AG09309 (cell line): Measurements from ENCODE around the gene IL24.
"Not testable (repeated sequence)": the region's sequence is repeated elsewhere in the genome, so short reads cannot be mapped to it uniquely, and the experiment has no call there.

Source experiments
- DNase-seq: peaks from one replicate; pipeline ENCODE4 v3.0.0-alpha.2; 2010; ENCODE audit warnings: low read depth
- H3K4me3 ChIP-seq: 2 replicates; pipeline ENCODE4 v1.5.1; 2011; ENCODE audit warnings: mild to moderate bottlenecking, low read depth, low read length, moderate library complexity; ENCODE audit not compliant: control insufficient read depth
- TF ChIP-seq, protein P1 (sequence below): IDR thresholded peaks from 2 replicates; pipeline ENCODE4 v1.5.1; 2011; ENCODE audit warnings: mild to moderate bottlenecking, low read depth, low read length, inconsistent platforms; ENCODE audit not compliant: insufficient read depth, control insufficient read depth; ENCODE audit errors: missing control alignments

IL24 gene

DNA sequence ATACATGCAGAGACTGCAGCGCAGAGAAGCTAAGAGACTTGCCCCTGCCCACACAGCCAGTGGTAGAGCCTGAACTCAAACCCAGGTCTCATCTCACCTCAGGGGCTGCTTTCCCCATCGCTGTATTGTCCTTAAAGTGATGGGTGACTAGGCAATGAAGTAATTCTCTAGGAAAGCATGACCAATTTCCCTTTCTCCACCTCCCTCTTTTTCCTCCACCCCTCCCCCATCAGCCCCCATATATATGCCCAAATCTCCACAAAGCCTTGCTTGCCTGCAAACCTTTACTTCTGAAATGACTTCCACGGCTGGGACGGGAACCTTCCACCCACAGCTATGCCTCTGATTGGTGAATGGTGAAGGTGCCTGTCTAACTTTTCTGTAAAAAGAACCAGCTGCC, at the start of gene IL24:
IL24 (plus strand) TSS at position 269 of the 400 bp plus-strand sequence. CDS start 390 bp downstream, outside the sequence.
- no peak within 1 kb of the TSS for H3K4me3 ChIP-seq
- TF ChIP-seq, protein P1, sequence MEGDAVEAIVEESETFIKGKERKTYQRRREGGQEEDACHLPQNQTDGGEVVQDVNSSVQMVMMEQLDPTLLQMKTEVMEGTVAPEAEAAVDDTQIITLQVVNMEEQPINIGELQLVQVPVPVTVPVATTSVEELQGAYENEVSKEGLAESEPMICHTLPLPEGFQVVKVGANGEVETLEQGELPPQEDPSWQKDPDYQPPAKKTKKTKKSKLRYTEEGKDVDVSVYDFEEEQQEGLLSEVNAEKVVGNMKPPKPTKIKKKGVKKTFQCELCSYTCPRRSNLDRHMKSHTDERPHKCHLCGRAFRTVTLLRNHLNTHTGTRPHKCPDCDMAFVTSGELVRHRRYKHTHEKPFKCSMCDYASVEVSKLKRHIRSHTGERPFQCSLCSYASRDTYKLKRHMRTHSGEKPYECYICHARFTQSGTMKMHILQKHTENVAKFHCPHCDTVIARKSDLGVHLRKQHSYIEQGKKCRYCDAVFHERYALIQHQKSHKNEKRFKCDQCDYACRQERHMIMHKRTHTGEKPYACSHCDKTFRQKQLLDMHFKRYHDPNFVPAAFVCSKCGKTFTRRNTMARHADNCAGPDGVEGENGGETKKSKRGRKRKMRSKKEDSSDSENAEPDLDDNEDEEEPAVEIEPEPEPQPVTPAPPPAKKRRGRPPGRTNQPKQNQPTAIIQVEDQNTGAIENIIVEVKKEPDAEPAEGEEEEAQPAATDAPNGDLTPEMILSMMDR, result no peak
- no peak for DNase-seq

DNA sequence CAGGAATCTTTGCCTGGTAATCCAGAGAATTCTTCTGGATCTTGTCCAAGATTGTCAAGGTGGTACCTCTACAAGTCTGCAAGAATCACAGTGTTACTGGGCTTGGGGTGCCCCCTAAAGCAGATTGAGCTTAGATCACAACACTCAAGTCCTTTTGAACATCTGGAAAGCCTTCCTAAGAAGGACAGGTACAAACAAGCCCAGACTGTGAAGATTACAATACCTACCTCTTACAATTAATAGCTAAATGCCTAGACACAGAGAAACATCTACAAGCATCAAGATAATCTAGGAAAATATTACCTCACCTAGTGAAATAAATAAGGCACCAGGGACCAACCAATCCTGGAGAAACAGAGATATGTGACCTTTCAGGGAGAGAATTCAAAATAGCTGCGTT, 49.3 kb upstream of the IL24 start:
- no peak for DNase-seq
- H3K4me3 ChIP-seq, result no peak overlapping the region
- TF ChIP-seq, protein P1, result no peak

DNA sequence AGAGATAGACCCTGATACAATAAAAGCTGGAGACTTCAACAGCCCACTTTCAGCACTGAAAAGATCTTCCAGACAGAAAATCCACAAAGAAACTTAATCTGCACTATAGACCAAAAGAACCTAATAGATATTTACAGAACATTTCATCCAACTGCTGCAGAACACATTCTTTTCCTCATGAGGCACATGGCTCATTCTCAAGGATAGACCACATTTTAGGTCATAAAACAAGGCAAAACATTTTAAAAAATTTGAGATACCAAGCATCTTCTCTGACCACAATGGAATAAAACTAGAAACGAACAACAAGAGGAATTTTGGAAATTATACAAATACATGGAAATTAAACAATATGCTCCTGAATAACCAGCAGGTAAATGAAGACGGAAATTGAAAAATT, 46.8 kb upstream of the IL24 start:
- peak; percentile 39 for DNase-seq
- TF ChIP-seq, protein P1, result no peak
- no peak overlapping the region for H3K4me3 ChIP-seq

DNA sequence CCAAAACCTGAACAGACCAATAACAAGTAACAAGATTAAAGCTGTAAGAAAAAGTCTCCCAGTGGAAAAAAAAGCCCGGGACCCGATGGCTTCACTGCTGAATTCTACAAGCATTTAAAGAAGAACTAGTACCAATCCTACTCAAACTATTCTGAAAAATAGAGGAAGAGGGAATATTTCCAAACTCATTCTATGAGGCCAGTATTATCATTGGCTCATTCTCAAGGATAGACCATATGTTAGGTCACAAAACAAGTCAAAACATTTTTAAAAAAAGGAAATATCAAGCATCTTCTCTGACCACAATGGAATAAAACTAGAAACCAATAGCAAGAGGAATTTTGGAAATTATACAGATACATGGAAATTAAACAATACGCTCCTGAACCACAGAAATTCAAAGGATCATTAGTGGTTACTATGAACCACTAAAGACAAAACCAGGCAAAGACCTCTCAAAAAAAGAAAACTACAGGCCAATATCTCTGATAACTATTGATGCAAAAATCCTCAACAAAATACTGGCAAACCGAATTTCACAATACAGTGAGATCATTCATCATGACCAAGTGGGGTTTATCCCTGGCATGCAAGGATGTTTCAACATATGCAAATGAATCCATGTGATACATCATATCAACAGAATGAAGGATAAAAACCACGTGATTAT, 45.8 kb upstream of the IL24 start:
- peak; percentile 89 for DNase-seq
- TF ChIP-seq, protein P1, result no peak
- H3K4me3 ChIP-seq, result no peak overlapping the region

DNA sequence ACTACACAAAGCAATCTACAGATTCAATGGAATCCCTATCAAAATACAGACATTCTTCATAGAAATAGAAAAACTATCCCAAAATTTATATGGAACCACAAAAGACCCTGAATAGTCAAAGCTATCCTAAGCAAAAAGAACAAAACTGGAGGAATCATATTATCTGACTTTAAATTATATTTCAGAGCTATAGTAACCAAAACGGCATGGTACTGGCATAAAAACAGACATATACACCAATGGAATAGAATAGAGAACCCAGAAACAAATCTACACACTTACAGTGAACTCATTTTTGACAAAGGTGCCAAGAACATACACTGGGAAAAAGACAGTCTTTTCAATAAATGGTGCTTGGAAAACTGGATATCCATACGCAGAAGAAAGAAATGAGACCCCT, 44.6 kb upstream of the IL24 start:
- H3K4me3 ChIP-seq, DNase-seq: not testable (repeated sequence)

GRCh38 chr1:206853696-206854095, 43.5 kb upstream of the IL24 start:
- DNase-seq, H3K4me3 ChIP-seq: not testable (repeated sequence)

DNA sequence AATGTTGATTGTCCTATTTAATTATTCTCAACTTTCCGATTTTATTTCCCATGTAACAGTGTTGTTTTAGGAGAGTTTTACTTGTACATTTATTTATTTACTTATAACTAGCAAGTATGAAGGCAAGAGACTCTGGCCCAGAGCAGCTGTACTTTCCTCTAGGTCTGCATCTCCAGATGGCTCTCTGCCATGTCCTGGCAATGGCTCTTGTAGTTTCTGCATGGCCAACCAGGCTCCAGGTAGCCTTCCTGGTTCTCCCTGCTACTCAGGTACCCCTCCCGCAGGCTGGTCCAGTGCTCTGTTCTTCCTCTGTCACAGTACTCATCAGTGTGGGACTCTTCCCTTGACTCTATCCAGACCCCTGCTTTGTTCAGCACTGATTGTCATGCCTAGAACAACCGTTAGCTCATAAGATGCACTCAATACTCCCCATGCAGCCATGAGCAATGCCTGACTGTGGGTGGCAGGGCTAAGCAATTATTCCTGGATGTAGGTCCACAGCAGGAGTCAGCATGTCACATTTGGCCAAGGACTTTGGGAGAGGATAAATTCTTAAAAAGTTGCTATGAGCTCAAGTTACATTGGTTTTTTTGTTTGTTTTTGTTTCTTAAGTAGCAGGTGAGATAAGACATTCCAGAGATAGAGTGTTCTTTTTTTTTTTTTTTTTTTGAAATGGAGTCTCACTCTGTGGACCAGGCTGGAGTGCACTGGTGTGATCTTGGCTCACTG, 42.7 kb upstream of the IL24 start:
- no peak overlapping the region for H3K4me3 ChIP-seq
- TF ChIP-seq, protein P1, result no peak
- no peak for DNase-seq
